Activated naive CD8-positive, alpha-beta T cell treated with anti-CD3 and anti-CD28 coated beads, Interleukin-2, amount 10 ng/mL, durations not matched to agents 7 days and 5 days (primary cell): ENCODE measurements around the gene KRT4. TPM values are rescaled to one million over a fixed set of nuclear protein-coding genes. Genes with fewer than 3 reads are reported as not detected.

Experiments
- ATAC-seq: fragments of 150-1000 bp; cut with Tn5 transposase; one replicate; pipeline ENCODE4 v1.10.0; 2021; ENCODE audit warnings: low read depth, moderate library complexity
- POLR2A ChIA-PET: fragments of 350-600 bp; sonication (Branson Sonifier 250); formaldehyde crosslinking; loops from one replicate; lab custom pipeline; 2021; ENCODE audit warnings: antibody characterized with exemption; lab: Charles Lee
- DNase-seq: peaks from one replicate; pipeline ENCODE4 v3.0.0; 2021
- H3K27ac Mint-ChIP-seq: one replicate; pipeline ENCODE4 v1.8.0; 2022; ENCODE audit warnings: mild to moderate bottlenecking, mixed read lengths
- H3K27me3 Mint-ChIP-seq: one replicate; pipeline ENCODE4 v1.8.0; 2022; ENCODE audit warnings: mild to moderate bottlenecking, moderate library complexity, mixed read lengths
- H3K36me3 Mint-ChIP-seq: one replicate; pipeline ENCODE4 v1.8.0; 2021; ENCODE audit warnings: mild to moderate bottlenecking, mixed read lengths
- H3K4me1 Mint-ChIP-seq: one replicate; pipeline ENCODE4 v1.8.0; 2021; ENCODE audit warnings: mixed read lengths
- H3K4me3 Mint-ChIP-seq: one replicate; pipeline ENCODE4 v1.8.0; 2022; ENCODE audit warnings: mild to moderate bottlenecking, moderate library complexity, mixed read lengths
- H3K9me3 Mint-ChIP-seq: one replicate; pipeline ENCODE4 v1.8.0; 2021; ENCODE audit warnings: mixed read lengths
- total RNA-seq, 2 experiments: library from RNA; stranded (reverse); gene quantifications; one replicate each; pipeline ENCODE4 v1.2.3, GENCODE V29; 2021

KRT4 gene
- total RNA-seq, 2 experiments from 2014 or later = not detected

DNA sequence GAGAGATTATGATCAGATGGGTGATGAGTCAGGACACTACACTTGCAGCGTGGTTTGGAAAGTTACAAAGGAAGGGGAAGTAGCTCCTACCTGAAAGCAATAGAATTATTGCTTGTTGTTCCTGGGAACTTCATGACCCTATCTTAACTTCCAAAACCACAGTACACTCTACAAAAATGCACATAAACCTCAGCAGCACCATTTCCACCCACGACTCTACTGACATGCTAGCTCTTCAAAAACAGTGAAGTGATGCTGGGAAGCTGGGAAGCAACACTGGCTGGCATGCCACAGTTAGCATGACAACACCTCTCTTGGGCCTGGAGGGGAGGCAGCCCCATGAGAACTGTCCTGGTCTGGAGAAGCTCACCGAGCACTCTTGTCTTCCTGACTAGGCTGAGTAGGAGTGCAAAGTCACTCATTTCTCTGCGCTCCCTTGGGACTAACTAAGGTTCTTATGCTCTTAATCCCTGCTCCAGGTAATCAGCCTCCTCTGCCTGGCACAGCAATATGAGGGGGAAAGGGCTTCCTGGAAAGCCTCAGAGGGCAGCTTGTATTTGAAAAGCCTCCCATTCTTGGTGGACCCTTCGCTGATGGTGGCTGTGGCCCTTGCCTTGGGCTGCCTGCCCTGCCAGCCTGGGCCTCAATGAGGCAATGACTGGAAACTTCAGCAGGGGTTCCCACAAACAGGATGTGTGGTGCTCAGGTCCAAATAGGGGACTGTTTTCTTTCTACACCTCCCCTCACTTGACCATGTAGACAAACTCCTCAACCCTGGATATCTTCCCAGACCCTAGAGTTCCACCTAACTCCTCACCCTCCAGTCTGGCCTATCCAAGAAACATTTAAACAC is 19.2 kb downstream of the KRT4 start:
- POLR2A ChIA-PET = no interaction called here
- no peak overlapping the region for H3K4me3 Mint-ChIP-seq
- H3K27me3 Mint-ChIP-seq = peaks cover 14% of the 10 kb centered on the region
- no peak for DNase-seq
- no peaks in the 10 kb centered on the region for H3K9me3 Mint-ChIP-seq
- peaks cover 14% of the 10 kb centered on the region for H3K4me1 Mint-ChIP-seq
- no peaks in the 10 kb centered on the region for H3K36me3 Mint-ChIP-seq
- no peak for ATAC-seq
- H3K27ac Mint-ChIP-seq = peak overlapping the region; percentile 15

DNA sequence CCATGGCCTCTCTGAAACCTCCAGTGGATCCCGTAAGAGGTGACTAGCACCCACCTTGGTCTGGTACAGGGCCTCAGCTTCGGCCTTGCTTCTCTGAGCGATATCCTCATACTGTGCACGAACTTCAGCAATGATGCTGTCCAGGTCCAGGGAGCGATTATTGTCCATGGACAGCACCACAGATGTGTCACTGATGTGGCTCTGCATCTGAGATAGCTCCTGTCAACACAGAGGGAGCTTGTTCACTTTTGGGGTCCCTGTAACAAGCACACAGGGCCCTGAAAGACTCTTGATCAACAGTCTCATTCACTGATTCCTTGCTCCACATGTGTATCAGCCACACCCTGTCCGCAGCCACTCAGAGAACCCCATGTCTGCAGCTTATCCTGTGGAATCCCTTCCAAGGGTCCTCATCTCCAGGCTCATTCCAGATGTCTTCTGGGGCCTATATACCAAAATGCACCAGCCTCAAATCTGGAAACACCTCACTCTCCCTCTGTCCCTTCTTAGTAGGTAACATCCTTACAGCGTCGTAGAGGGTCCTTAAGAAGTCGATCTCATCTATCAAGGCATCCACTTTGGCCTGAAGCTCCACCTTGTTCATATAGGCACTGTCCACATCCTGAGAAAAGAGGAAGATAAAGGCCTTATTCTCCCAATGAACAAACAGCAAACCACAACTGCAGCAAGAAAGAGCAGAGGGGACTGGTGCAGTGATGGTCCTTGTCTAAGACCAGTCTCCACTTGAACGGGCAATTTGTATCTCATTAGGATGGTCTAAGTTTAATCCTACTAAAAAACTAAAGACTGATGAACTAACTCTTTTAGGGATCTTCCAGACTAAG is 21.5 kb downstream of the KRT4 start:
- H3K27ac Mint-ChIP-seq = no peak overlapping the region
- H3K27me3 Mint-ChIP-seq = peaks cover 30% of the 10 kb centered on the region
- DNase-seq (no peak), ATAC-seq (no peak)
- H3K9me3 Mint-ChIP-seq = no peaks in the 10 kb centered on the region
- H3K4me1 Mint-ChIP-seq = peaks cover 14% of the 10 kb centered on the region
- no peaks in the 10 kb centered on the region for H3K36me3 Mint-ChIP-seq
- POLR2A ChIA-PET = no interaction called here
- no peak overlapping the region for H3K4me3 Mint-ChIP-seq

DNA sequence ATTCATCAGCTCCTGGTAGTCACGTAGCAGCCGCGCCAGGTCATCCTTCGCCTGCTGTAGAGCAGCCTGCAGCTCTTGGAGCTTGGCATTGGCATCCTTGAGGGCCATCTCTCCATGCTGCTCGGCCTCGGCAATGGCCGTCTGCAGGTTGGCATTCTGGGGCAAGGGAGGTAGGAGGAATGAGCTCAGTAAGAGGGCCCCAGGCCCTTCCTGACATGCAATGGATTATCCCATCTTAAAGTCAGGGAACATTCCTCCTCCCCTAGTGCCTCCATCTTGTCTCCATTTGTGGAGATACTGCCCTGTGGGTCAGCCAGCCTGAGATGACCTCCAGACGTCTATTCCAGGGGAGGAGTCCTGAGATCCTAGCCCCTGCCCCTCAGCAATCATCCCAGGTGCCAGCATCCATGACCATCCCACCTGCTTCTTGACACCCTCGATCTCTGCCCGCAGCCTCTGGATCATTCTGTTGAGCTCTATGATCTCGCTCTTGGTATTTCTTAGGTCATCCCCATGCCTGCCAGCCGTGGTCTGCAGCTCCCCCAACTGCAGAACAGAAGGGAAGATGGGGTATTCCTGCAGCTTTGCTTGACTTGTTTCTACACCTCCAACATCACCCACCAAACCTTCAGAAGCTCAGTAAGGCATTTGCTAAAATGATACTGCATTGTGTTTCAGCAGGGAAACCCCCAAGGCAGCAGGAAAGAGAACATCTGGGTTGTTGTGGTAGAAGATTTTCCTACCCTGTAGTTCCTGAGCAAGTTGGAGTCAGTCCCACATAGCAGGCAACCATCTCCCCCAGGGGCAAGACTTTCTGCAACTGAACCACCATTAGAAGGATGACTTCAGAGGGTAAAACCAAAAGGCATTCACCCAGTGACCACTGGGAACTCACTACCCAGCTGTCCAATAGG is 22.4 kb downstream of the KRT4 start:
- no peak overlapping the region for H3K4me3 Mint-ChIP-seq
- H3K27ac Mint-ChIP-seq = no peak overlapping the region
- POLR2A ChIA-PET = no interaction called here
- no peaks in the 10 kb centered on the region for H3K9me3 Mint-ChIP-seq
- no peaks in the 10 kb centered on the region for H3K36me3 Mint-ChIP-seq
- peaks cover 14% of the 10 kb centered on the region for H3K4me1 Mint-ChIP-seq
- no peak for DNase-seq
- no peak for ATAC-seq
- H3K27me3 Mint-ChIP-seq = peaks cover 30% of the 10 kb centered on the region

DNA sequence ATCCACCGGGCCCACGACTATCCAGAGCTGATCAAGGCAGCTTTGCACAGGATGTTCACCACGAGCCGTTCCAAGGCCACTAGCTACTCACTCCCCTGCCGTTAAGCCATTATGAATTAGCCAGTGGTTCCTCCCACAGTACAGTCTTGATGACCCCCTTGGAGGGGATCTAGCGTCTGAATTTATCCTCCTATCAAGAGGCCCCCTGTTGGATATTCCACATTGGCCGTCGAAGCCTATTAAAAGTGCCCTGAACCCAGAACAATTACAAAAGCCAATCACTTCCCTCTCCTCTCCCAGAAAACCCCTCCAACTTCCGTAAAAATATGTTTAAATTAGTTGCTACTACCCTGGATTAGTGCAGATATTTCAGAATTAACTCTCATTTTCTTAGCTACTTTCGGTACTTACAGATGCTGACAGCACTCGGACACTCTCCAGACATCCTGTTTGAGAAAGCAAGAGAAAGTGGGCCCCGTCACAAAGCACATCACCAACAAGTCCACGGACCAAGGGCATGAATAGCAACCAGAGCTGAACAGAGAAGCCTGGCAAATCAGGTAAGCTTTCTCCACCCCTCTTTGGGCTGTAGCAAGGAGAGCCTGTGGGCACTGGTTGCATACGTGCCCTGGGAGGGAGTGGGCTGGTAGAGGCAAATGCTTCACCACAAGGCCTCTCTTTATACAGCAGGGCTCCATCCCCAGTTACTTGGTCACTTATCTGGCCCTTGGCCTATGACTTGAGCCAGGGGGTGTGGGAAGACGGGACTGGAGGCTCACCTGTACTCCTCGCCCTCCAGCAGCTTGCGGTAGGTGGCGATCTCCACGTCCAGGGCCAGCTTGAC is 23.3 kb downstream of the KRT4 start:
- H3K4me1 Mint-ChIP-seq = peaks cover 14% of the 10 kb centered on the region
- H3K36me3 Mint-ChIP-seq = no peaks in the 10 kb centered on the region
- H3K27me3 Mint-ChIP-seq = peaks cover 30% of the 10 kb centered on the region
- no peak overlapping the region for H3K4me3 Mint-ChIP-seq
- no peak overlapping the region for H3K27ac Mint-ChIP-seq
- ATAC-seq (no peak), DNase-seq (no peak)
- no peaks in the 10 kb centered on the region for H3K9me3 Mint-ChIP-seq
- POLR2A ChIA-PET = no interaction called here

GRCh38 chr12:52789637-52790426 is 24.1 kb downstream of the KRT4 start:
- Mint-ChIP-seq H3K4me3 (no peak overlapping the region), H3K4me1 (peaks cover 14% of the 10 kb centered on the region), H3K9me3 (no peaks in the 10 kb centered on the region), H3K27ac (peak overlapping the region; percentile 10), H3K27me3 (peaks cover 33% of the 10 kb centered on the region), H3K36me3 (no peaks in the 10 kb centered on the region)
- DNase-seq = no peak
- POLR2A ChIA-PET = no interaction called here
- ATAC-seq = no peak

DNA sequence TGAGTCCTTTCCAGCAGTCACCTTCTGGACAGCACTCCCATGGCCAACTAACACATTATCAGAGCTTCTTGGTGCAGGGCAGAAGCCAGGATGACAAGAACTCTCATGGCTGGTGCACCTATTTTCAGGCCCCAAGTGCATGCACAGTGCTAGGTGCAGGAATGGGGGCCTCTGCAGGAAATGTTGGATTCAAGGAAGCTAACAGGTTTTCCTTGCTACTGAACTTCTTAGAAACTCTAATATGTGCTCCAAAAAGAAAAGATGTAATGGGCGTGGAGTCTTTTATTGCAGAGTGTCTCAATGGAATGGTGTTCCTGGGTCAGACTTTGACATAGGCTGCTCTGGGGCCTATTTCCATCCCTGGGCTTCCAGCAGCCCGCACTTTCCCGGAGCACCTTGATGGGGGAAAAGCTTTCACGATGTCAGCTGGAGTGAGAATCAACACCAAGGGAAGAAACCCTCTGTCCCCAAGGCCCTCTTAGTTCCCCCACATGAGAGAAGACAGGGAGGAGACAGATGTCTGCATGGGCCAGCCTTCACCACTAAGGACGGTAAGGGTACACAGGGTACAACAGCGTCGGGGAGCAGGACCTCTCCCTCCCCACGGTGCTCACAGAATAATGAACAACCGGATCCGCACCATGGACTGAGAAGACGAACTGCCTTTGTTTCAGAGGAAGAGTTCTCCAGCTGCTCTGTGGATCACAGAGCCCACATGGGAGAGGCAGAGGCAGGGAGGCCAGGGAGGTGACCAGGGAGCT is 24.9 kb downstream of the KRT4 start:
- DNase-seq (no peak), ATAC-seq (no peak)
- Mint-ChIP-seq H3K4me3 (no peak overlapping the region), H3K9me3 (no peaks in the 10 kb centered on the region), H3K4me1 (peaks cover 7% of the 10 kb centered on the region), H3K27ac (peak overlapping the region; percentile 10), H3K27me3 (peaks cover 33% of the 10 kb centered on the region), H3K36me3 (no peaks in the 10 kb centered on the region)
- POLR2A ChIA-PET = no interaction called here

DNA sequence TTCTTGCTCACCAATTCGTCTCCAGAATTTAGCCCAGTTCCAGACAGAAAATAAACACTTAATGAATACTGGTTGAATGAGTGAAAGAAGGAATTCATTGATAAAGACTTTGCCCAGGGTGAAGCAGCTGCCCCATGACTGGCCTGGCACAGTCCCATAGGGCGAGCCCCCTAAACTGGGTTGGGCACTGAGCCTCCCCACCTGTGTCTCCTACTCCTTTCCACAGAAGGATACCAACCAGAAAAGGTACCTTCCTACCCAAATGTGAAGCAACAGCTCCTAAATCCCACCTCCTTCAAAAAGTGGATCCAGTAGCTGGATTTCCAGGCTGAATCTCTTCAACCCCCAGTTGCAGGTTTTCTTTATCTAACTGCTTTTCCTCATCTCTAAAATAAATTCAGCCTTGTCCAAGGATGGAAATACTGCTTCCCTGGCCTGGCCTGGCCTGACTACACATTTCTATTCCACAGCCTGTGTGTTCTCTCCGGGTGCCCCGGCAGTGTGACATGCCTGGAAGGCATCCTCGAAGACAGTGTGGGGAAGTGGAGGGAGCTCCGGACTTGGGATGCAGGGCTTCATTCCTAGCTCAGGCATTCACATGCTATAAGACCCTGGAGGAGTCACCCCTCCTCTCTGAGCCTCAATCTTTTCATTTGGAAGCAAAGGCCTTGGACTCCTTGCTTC is 25.6 kb downstream of the KRT4 start:
- no peaks in the 10 kb centered on the region for H3K9me3 Mint-ChIP-seq
- H3K36me3 Mint-ChIP-seq = no peaks in the 10 kb centered on the region
- H3K4me3 Mint-ChIP-seq = no peak overlapping the region
- DNase-seq = no peak
- H3K4me1 Mint-ChIP-seq = peaks cover 6% of the 10 kb centered on the region
- peaks cover 36% of the 10 kb centered on the region for H3K27me3 Mint-ChIP-seq
- H3K27ac Mint-ChIP-seq = no peak overlapping the region
- ATAC-seq = no peak
- POLR2A ChIA-PET = no interaction called here

GRCh38 chr12:52787324-52788191 is 26.4 kb downstream of the KRT4 start:
- Mint-ChIP-seq H3K36me3 (no peaks in the 10 kb centered on the region), H3K27ac (no peak overlapping the region), H3K4me1 (peaks cover 4% of the 10 kb centered on the region), H3K9me3 (no peaks in the 10 kb centered on the region), H3K27me3 (peaks cover 35% of the 10 kb centered on the region), H3K4me3 (no peak overlapping the region)
- POLR2A ChIA-PET = no interaction called here
- ATAC-seq = no peak
- DNase-seq = no peak

DNA sequence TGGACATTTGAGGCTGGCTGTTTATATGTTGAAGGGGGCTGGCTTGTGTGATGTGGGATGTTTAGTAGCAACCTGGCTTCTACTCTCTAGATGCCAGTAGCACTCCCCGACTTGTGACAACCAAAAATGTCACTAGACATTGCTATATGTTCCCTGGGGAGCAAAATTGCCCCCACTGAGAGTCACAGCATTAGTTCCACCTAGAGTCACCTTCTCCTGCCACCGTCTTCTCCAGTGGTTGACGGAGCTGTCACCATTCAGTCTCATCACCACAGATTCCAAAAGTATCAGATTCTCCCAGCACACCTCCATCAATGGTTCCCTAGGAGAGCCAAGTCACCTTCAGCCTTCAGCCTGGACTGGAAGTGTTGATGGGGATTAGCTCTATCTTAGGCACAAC is 29.0 kb downstream of the KRT4 start:
- H3K36me3 Mint-ChIP-seq = no peaks in the 10 kb centered on the region
- no peak for DNase-seq
- POLR2A ChIA-PET = no interaction called here
- ATAC-seq = no peak
- H3K4me3 Mint-ChIP-seq = no peak overlapping the region
- no peaks in the 10 kb centered on the region for H3K9me3 Mint-ChIP-seq
- peaks cover 24% of the 10 kb centered on the region for H3K27me3 Mint-ChIP-seq
- H3K27ac Mint-ChIP-seq = no peak overlapping the region
- no peaks in the 10 kb centered on the region for H3K4me1 Mint-ChIP-seq

GRCh38 chr12:52783563-52784316 is 30.2 kb downstream of the KRT4 start:
- peaks cover 17% of the 10 kb centered on the region for H3K27me3 Mint-ChIP-seq
- POLR2A ChIA-PET = no interaction called here
- H3K4me3 Mint-ChIP-seq = no peak overlapping the region
- H3K36me3 Mint-ChIP-seq = no peaks in the 10 kb centered on the region
- H3K9me3 Mint-ChIP-seq = no peaks in the 10 kb centered on the region
- no peak overlapping the region for H3K27ac Mint-ChIP-seq
- H3K4me1 Mint-ChIP-seq = no peaks in the 10 kb centered on the region
- DNase-seq = no peak
- ATAC-seq = no peak
